ENCODE data around the gene VPS51. TPM values are rescaled to one million over a fixed set of nuclear protein-coding genes. Genes with fewer than 3 reads are reported as not detected.

Gene VPS51
- total and polyA plus RNA-seq, 2 of the 4 experiments (the other 2 are of a cell fraction), result 56.3 to 113 TPM

GRCh38 chr11:65096926-65097325 lies 912 bp downstream of the VPS51 start:
- intact Hi-C loops (cut with micrococcal nuclease) (loop anchor here (1.0 to 5.0 kb wide), 2 partner anchors 13 to 180 kb away; partner anchors contain the start of genes ATG2A, CDCA5 and ZFPL1), dilution Hi-C loops (cut with HindIII; ENCODE audit: low sequenced_read_pairs, unreplicated experiment) (no loop called here), in situ Hi-C loops (cut with MboI; ENCODE audit: low sequenced_read_pairs) (no loop called here)
- no peak overlapping the region for H3K4ac ChIP-seq (ENCODE audit: low read depth, low read length)
- ChIA-PET CTCF (interaction anchor here (3.9 kb wide), 1 partner anchor 15 kb away, joined by 15 read pairs; the partner anchor contains the start of gene TM7SF2), POLR2A (ENCODE audit: unreplicated experiment) (interaction anchor here (0.8 kb wide), 1 partner anchor 11 kb away, joined by 4 read pairs; no protein-coding TSS in a partner anchor)
- no peak overlapping the region for H3K9ac ChIP-seq (ENCODE audit: low read depth, low read length)
- H3K27me3 ChIP-seq (ENCODE audit: control insufficient read depth, insufficient read depth, low read length), result no peaks in the 10 kb centered on the region
- BruUV-seq (replicated peaks), result no TSS peak
- H2AFZ ChIP-seq (replicated peaks; ENCODE audit: low read length, poor library complexity), result no peak overlapping the region
- no peak overlapping the region for H3K18ac ChIP-seq (ENCODE audit: low read depth, low read length)
- H3K56ac ChIP-seq (ENCODE audit: extremely low read depth, insufficient read depth, low read length), result no peak overlapping the region
- H3K4me3 ChIP-seq (ENCODE audit: insufficient read depth, low read depth, low read length), result peak overlapping the region; percentile 41
- WGBS, 2 experiments (ENCODE audit: extremely low coverage in 2 of 2, insufficient read length in 1 of 2), result no CpG with 5 or more reads among the region's 8 CpGs
- H2AK5ac ChIP-seq (ENCODE audit: low read depth, low read length), result no peak overlapping the region
- no peaks in the 10 kb centered on the region for H3K4me1 ChIP-seq (ENCODE audit: control insufficient read depth, insufficient read depth, low read length)
- peaks cover 7% of the 10 kb centered on the region; the same call in 1 of the 2 replicates for H3K9me1 ChIP-seq (ENCODE audit: insufficient read depth, low read length)
- ATAC-seq (ENCODE audit: low read depth), result no peak
- no peaks in the 10 kb centered on the region for H3K9me3 ChIP-seq (ENCODE audit: control insufficient read depth, insufficient read depth, low read length)
- no peak overlapping the region for H2AK9ac ChIP-seq (replicated peaks; ENCODE audit: low read depth, low read length, poor library complexity)
- peaks cover 10 to 29% of the 10 kb centered on the region in 2 experiments for H3K79me1 ChIP-seq (ENCODE audit: low read depth in 1 of 2, low read length in 2 of 2)
- peaks cover 3% of the 10 kb centered on the region; the same call in 1 of the 2 replicates for H4K20me1 ChIP-seq (ENCODE audit: insufficient read depth, low read length)
- peak overlapping the region; percentile 32; the same call in 1 of the 2 replicates for H3K4me2 ChIP-seq (ENCODE audit: low read depth, low read length)
- no peak overlapping the region for H2BK15ac ChIP-seq (ENCODE audit: low read depth, low read length)
- H3K23ac ChIP-seq (ENCODE audit: low read depth, low read length), result no peak overlapping the region
- no peak overlapping the region; a peak in 1 of 4 replicates for H4K8ac ChIP-seq (ENCODE audit: low read depth in 2 of 2, low read length in 2 of 2)
- H2BK5ac ChIP-seq (ENCODE audit: low read depth, low read length, poor library complexity, severe bottlenecking), result no peak overlapping the region
- H3K14ac ChIP-seq (replicated peaks; ENCODE audit: low read depth, low read length), result no peak overlapping the region
- H3K27ac ChIP-seq (ENCODE audit: insufficient read depth, low read length), result no peak overlapping the region
- H3K36me3 ChIP-seq (ENCODE audit: control insufficient read depth, insufficient read depth, low read length), result 0 out of 2 replicates have a peak, but pooled peaks cover 2% of the 10 kb centered on the region
- H2BK20ac ChIP-seq (ENCODE audit: low read depth, low read length), result no peak overlapping the region
- no peak overlapping the region for H2BK120ac ChIP-seq (ENCODE audit: low read depth, low read length)
- H4K91ac ChIP-seq (ENCODE audit: insufficient read depth, low read depth, low read length), result no peak overlapping the region
- TF ChIP-seq RFX5 (IDR thresholded peaks at IDR 0.05; ENCODE audit: low read depth, low read length) (no peak), ELK1 (IDR thresholded peaks at IDR 0.05; ENCODE audit: borderline replicate concordance, low read depth, low read length) (no peak), CTCF (conservative IDR thresholded peaks at IDR 0.05; ENCODE audit: low read depth, low read length) (no peak), MXI1 (IDR thresholded peaks at IDR 0.05; ENCODE audit: borderline replicate concordance, low read depth, low read length) (no peak), FOS (IDR thresholded peaks at IDR 0.05; ENCODE audit: low read depth, low read length) (no peak), CHD1 (IDR thresholded peaks at IDR 0.05; ENCODE audit: low read depth, low read length) (no peak), RAD21 (IDR thresholded peaks at IDR 0.05; ENCODE audit: low read length) (no peak), BHLHE40 (IDR thresholded peaks at IDR 0.05; ENCODE audit: low read depth, low read length) (no peak), RCOR1 (IDR thresholded peaks at IDR 0.05; ENCODE audit: insufficient replicate concordance, low read length) (no peak), CEBPB (IDR thresholded peaks at IDR 0.05; ENCODE audit: low read depth, low read length) (no peak), NFE2L2 (IDR thresholded peaks at IDR 0.05; ENCODE audit: low read depth, low read length) (no peak), MAZ (IDR thresholded peaks at IDR 0.05; ENCODE audit: borderline replicate concordance, low read depth, low read length) (no peak), MAFK (IDR thresholded peaks at IDR 0.05; ENCODE audit: low read depth, low read length) (no peak), USF2 (IDR thresholded peaks at IDR 0.05; ENCODE audit: low read depth, low read length) (no peak)
- DNase-seq, result no peak
- H4K5ac ChIP-seq (ENCODE audit: low read depth, low read length), result no peak overlapping the region

All from IMR-90 (cell line).